SH-SY5Y (cell line): ENCODE data around the gene GRAMD2A.

Experiments used
- GATA2 ChIP-seq: IDR thresholded peaks from 2 replicates; pipeline ENCODE4 v1.6.1; 2011; ENCODE audit warnings: mild to moderate bottlenecking, low read depth, low read length
- GATA3 ChIP-seq: IDR thresholded peaks from 2 replicates; pipeline ENCODE4 v1.6.1; 2011; ENCODE audit warnings: low read depth, mild to moderate bottlenecking, low read length, moderate library complexity

DNA sequence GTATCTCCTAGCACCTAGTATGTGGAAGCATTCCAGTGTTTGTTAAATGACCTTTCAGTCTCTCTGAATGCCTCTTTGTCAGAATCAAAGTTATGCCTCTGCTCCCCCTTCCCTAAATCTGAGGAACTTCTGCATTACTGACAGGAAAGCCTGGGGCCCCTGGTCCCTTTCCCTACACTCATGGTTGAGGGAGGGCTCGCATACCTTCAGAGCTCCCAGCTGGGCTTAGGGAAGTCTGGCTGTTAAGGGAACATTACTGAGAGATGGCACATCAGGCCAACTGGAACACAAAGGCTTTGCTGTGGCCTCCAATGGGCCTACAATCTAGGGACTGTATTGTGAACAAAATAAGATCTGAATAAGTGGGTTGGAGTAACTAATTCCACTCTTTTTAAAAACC lies 23.1 kb upstream of the GRAMD2A start:
- no peak for TF ChIP-seq GATA2
- TF ChIP-seq GATA3, result no peak
